Measurements from ENCODE around the gene TMEM50A.

- no peak for TF ChIP-seq POLR2AphosphoS5 (IDR thresholded peaks at IDR 0.05; ENCODE audit: borderline replicate concordance, low read depth, low read length)
- no peak for TF ChIP-seq EZH2 (IDR thresholded peaks at IDR 0.05)
- TF ChIP-seq FOXP2 (optimal IDR thresholded peaks at IDR 0.05; ENCODE audit: control extremely low read depth, extremely low read length, insufficient read depth), result no peak
Observed at GRCh38 chr1:25392841-25393240, 54.7 kb downstream of the TMEM50A start.
